GM18867 (cell line): ENCODE results near the gene LRP1B.
"Not testable (repeated sequence)": the region's sequence is repeated elsewhere in the genome, so short reads cannot be mapped to it uniquely, and the experiment has no call there.

Experiments used
- ATAC-seq: cut with Tn5 transposase; IDR thresholded peaks from one replicate; pipeline ENCODE4 v1.9.1; 2021; ENCODE audit warnings: mild to moderate bottlenecking, moderate library complexity; ENCODE audit not compliant: unreplicated experiment

The LRP1B gene

DNA sequence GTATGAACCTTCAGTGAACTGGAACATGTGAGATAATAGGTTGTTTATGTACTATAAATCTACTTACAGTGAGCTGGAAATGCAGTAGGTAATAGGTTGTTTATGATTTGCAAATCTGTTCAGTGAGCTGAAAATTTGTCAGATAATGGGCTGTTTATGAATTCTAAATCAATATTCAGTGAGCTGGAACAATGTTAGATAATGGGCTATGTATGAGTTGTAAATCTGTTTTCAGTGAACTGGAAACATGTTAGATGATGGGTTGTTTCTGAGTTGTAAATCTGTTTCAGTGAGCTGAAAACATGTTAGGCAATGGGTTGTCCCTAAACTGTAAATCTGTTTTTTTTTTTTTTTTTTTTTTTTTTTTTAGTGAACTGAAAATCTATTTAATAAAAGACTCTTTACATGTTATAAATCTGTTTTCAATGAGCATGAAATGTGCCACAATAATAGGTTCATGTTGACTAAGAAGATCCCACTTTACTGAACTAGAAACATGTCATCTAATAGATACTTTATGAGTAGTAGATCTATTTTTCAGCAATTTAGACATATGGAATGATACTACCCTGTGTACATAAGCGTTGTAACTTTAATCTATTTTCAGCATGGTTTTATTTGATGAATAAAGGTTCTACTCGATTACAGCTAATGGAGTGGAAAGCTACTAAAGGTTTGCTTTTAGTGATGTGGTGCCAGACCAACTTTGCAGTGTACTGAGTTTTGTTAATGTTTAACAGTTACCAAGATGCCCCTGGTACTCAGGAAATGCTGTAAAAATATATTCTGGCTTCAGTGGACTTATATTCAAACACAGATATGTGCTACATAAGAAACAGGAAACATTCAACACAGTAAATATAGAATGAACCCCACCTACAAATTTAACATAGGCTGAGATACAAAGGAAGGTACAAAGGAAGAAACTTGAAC, 1471.8 kb downstream of the LRP1B start:
- ATAC-seq = no peak

DNA sequence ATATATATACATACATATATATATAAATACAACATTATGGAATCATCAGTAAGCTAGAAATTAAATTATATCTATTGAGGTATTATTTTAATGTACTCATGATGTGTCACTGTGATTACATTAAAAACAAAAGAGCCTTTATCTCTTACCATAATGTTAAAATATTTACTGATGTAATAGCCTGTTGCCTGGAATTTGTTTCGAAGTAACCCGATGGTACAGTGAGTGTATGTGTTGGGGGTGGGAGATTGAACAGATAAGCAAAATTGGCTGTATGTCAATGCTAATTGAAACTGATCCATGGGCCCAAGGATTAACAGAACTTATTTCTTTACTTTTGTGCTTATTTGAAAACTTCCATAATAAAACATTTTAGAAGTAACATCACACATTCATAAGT, 1473.2 kb downstream of the LRP1B start:
- ATAC-seq = no peak

DNA sequence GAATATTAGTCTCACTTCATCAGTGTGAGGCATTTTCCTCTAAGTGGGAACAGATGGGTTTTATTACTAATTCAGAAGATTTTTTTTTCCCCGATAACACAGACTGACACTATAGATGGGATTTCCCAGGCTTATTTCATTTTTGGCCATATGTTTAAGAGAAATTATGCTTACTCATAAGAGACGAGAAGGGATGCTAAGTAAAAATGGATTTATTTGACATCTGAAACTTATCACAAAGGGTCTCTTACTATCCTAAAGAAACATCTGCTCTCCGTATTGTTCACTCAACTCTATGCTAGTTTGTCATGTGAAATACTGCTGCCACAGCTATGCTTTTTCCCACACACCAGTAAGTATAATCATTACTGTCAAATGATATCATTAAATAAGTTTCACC, 1476.3 kb downstream of the LRP1B start:
- ATAC-seq = no peak

DNA sequence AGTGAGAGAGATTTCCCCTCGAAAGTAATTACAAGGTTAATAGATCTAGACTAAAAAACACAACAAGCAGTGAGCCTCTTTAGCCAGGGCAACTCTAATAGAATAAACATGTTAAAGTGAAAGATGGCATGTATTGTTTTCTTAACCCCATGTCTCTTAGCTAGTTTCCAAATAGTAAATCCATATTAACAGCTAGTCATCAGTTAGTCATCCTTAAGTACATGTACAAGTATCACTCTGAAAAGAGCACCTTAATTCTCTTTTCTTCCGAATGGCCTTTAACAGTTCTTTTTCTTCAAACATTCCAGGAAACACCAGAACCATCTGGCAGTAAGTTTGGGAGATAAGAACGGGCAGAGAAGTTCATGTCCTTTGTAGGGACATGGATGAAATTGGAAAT, 1480.0 kb downstream of the LRP1B start:
- no peak for ATAC-seq

DNA sequence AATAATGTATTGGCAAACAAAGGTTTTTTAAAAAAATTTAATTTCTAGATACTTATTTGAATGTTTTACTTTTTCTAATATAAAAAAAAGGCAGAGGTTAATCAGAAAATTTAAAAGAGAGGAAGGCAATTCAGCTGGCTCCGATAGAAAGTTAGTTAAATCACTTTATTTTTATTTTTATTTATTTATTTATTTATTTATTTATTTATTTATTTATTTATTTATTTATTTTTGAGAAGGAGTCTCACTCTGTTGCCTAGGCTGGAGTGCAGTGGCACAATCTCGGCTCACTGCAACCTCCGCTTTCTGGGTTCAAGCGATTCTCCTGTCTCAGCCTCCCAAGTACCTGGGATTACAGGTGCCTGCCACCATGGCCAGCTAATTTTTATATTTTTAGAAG, 1480.7 kb downstream of the LRP1B start:
- ATAC-seq = not testable (repeated sequence)

DNA sequence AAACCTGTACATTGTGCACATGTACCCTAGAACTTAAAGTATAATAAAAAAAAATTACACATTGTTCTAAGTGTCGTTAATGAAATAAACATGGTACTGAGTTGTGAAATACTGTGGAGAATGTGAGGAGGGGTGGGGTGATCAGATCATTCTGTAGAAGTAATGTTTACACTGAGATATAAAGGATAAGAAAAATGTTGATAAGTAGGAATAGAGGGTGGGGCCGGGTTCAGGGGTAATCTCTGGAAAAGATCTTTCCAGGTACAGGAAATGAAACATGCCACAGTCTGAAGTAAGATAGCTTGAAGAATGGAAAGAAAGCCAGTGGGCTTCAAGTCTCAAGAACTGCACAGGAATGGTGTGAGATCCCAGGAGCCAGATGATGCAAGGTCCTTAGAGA, 1482.4 kb downstream of the LRP1B start:
- ATAC-seq = no peak

DNA sequence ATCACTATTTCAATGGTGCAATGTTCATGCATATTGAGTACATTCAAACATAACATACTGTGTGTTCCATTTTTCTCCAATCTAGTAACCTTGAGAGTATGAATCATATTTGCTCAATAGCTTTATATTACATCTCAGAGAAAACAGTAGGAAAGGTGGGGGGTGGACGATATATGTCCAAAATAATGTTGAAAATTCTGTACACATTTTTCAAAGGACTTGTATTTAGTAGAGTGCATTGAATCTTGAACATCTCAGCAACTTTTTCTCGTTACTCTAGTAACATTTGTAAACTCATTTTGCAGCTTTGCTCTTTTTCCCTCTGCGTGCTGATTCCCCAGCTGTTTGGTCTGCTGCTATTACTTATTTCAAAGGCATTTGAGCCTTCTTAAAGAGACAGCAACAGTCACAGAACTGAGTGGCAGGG, 1487.0 kb downstream of the LRP1B start:
- ATAC-seq = no peak

DNA sequence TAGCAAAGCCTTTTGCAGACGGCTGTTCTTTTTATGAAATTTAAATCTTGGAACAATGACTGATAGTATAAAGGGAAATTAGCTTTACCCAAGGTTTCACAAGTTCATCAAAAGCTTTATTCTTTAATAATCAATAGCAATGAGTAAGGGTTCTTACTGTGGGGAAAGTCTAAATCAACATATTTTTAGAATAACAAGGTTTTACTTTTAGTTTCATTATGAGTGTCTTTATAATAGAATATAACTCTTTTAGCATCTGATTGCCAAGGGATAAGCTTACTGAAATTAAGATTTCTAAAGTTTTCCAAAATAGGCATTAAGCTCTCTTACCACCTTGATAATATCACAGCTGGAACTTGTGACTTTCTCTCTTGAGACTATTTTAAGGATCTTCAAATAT, 1489.7 kb downstream of the LRP1B start:
- ATAC-seq = peak; percentile 65

DNA sequence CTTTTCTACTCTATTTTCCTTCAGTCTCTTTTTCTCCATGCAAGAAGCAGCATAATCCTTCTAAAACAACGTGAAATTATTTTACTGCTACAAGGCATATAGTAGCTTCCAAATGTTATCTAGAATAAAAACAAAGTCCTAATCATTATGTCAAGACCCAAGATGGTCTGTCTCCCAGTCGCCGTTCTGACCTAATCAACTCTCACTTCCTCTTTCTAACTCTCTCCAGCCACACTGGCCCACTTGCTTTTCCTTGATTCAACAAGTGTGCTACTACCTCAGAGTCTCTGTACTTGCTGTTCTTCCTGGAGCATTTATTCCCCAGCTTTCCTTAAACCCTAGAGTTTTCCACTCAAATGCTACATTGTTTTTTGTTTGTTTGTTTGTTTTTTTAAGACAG, 1491.2 kb downstream of the LRP1B start:
- ATAC-seq = peak; percentile 87

DNA sequence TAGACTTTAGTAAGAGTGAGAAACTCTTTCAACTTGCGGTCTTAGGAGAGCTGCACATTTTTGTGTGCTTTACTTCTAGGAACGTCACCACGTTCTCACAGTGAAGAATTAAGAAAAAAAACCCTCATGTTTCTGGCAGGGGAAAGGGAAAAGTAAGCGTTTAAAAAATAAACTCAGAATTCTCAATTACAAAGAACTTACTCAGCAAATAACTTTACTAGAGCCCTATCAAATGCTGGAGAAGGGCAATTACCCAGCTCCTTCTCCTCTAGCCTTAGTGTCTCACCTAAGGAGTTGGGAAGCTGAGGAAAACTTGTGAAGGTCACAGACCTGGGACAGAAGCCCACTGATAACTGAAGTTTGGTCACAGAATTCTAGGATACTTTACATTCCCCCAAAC, 1500.3 kb downstream of the LRP1B start:
- ATAC-seq = no peak

DNA sequence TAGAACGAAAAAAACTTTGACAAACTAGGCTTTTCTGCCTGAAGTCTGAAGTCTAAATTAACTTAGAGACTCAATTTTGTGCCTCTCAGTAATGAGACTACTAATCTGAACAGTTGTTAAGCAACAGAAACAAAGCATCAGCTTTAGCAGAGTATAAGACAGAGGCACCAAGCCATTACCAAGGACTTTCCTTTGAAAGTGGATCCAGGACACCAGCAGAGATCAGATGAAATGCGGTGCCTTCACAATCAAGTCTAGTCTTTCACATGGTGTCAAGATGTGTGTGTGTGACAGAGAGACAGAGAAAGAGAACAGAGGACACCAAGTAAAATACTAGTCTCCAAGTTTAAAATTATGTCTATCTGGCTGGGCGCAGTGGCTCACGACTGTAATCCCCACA, 1502.9 kb downstream of the LRP1B start:
- ATAC-seq = no peak

DNA sequence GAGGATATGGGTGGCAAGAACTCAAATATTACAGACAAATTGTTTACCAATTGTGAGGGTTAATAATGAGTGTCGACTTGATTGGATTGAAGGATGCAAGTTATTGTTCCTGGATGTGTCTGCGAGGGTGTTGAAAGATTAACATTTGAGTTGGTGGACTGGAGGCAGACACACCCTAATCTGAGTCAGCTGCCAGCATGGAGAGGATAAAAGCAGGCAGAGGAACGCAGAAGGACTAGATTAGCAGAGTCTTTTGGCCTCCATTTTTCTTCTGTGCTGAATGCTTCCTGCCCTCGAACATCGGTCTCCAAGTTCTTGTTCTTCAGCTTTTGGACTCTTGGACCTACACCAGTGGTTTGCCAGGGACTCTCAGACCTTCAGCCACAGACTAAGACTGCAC, 1503.7 kb downstream of the LRP1B start:
- ATAC-seq = no peak

DNA sequence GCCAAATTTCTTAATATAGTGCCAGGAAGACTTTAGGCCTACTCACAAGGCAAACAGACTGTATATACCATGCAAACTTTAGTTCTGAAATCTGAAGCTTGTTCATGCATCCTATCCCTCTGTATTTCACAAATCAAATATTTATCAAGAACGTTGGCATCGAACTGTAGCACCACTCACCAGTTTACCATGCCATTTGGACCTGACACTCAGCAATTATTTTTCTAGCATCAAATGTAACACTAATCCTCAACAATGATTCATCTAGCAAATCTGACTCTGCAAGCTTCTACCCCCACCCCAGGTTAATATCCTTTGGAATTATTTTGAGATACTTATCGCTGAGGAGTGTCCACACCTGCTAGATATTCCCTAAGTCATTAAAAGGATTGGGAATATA, 1506.6 kb downstream of the LRP1B start:
- ATAC-seq = no peak

DNA sequence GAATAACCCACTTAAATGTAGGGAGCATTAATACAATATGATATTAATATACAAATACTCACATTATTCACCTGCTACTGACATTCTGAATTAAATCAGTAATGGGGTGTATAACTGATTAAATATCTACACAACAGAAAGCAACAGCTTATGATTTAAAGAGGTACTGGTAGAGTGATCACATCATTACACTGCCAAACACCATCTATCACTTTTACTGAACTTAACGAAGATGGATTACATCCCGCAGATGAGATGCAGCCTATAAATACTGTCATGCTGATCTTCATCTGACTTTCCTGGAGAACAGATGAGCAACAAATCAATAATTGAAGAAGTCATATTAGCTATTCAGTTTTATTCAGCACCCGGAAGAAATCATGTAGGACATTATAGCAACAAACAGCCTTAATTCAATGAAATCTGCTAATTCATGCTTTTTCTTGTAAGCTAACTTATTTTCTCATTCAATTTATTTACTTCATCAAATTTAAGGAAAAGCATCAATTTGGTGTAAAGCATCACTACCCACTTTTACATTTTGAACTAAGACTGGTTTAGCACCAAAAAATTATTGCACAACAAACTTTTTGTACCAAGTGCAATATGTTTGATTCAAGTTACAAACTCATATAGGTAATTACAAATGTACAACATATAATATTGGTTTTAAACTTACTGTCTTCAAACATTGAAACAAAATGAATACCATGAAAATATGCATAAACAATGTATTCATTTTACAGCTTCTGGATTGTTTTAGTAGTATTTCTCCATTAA, 1509.0 kb downstream of the LRP1B start:
- ATAC-seq = no peak

DNA sequence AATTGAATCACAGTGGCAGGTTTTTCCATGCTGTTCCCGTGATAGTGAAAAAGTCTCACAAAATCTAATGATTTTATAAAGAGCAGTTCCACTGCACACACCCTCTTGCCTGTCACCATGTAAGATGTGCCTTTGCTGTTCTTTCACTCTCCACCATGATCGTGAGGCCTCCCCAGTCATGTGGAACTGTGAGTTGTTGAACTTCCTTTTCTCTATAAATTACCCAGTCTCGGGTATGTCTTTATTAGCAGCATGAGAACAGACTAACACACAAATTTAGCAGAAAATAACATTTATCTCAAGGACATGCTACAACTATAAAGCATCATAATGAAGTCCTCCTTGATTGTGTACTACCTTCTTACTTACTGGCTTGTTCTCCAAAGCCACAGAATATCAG, 1526.0 kb downstream of the LRP1B start:
- peak; percentile 81 for ATAC-seq

DNA sequence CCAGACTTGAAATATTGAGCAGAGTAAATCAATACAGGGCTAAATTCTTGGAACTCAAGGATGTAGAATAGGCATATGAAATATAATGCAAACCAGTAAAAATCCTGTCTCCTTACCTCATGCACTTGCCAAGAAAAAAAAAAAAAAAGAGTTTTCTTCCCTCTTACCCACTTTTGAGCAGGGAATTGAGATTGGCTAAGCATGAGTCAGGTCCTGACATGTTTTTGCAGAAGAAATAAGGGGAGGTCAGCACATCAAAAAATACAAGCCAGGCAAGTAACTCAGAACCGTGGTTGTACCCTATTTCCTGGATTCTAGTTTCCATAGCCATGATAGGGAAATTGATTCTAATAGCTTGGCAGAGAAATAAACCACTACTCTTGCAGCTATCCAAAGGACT, 1526.7 kb downstream of the LRP1B start:
- no peak for ATAC-seq

DNA sequence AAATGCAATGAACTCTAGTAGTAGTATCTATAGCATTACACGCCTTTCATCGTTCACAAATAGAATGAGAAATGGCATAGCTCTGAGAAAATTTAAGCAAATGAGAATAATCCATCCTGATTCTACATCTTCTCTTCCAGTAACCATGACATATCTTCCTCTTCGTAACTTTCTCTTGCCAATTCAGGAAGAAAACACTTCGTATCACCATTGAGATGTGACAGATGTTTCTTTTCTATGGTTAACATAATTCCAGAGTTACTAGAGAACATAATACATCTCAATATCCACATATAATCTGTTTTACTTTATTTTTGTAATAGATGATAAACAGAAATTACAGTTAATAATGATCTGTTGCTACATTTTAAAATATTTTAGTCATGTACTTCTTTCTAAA, 1527.4 kb downstream of the LRP1B start:
- no peak for ATAC-seq

DNA sequence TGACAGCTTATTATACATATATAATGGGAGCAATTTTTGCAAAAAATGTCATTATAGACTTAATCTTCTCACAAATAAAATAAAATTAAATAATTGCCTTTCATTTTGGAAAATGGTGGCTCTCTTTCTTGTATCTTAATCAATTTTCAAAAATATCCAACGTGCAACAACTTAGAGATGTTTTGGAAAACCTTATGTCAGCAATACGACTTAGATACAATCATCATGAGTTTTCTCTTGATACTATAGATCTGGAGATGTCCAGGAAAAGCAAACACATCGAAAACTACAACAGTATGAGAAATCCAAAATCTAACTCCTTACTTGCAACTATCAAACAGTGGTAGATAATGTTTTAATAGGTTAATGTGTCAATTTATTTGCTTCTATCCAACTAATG, 1529.0 kb downstream of the LRP1B start:
- no peak for ATAC-seq

DNA sequence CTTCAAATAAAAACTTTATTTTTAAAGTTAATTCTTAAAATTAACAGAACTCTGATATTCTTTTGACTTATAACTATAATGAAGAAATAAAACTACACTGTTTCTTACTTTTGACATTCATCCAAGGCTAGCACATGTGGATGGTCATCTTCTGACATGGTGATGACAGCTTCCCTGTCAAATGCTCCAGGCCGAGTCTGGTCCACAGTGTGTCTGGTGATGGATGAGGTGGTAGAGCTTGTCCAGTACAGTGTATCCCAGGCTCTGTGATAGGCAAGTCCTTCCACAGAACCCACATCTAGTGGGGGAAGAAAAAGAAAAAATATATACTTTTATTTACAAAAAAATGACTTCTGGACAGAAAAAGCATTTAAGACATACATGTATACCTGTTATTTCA, 1529.5 kb downstream of the LRP1B start:
- no peak for ATAC-seq

DNA sequence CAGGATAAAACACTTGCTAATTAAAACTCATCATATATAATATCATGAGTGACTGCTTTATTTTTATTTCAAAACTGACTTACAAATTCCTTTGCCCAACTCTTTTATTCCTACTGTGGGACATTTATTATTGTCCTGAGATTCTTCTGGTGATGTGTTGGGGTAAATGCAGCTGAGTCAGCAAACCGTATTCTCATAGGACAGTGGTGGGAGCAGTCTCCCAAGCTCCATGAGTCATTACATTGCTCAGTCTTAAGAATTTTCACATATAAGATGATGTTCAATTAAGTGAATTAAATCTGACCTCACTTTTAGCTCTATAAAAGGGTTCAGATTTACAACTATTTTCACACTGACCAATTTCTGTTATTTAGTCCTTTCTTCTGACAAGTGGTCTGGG, 1530.7 kb downstream of the LRP1B start:
- no peak for ATAC-seq

DNA sequence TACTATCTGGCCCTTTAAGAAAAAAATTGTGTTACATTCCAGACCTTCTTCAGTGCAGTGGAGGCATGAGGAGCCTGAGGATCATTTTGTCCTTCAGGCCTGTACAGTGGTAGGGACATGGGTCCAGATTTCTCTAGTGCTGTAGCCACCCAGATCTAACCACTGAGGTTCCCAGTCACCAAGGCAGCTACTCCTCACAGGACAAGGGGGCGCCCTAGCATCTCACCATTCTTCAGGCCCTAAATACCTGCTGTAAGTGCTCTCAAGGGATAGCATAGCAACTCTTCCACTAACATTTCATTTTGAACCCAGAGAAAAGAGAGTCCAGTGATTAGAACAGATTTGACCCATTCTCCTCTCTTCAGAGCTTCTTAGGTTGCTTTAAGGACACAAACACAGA, 1533.0 kb downstream of the LRP1B start:
- ATAC-seq = no peak

DNA sequence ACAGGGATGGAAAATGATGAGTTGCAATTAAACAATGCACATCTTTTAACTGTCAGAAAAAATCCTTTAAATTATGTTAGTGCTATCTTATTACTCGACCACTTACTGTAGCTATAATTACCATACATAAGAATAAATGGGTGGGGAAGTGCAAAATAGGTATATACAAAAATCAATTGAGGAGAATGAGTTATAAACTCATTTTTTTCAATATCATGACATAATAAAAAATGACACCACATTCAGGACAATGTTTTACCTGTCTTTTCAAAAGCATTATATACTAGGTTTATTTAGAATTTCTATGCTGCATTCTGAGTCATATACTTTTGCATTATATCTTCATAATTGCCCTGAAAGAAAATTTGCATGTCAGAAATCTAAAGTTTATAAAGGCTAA, 1533.6 kb downstream of the LRP1B start:
- no peak for ATAC-seq
